Natural killer cell treated with Interleukin-12 subunit alpha and Interleukin-12 subunit beta and Interleukin-15 and Interleukin-18, amount 100 ng/mL, for 72 hours (primary cell): ENCODE data around the gene ZSWIM4. TPM values are rescaled to one million over a fixed set of nuclear protein-coding genes. Genes with fewer than 3 reads are reported as not detected.
A peak's percentile ranks its signal among the peaks of the same experiment; 100 is the strongest.

ENCODE experiments used
- ATAC-seq, 2 donors: fragments of 150-1000 bp; cut with Tn5 transposase in 1 of 2; sonication (Bioruptor Pico), chemical (Tn5 transposase) in 1 of 2; 2 replicates each; pipeline ENCODE4 v1.10.0; 2021
- DNase-seq: peaks from one replicate; pipeline ENCODE4 v3.0.0; 2022; ENCODE audit warnings: low spot score
- H3K27ac Mint-ChIP-seq, 2 donors: 1 replicate in 1 of 2; 2 replicates in 1 of 2; pipeline ENCODE4 v1.8.0; 2022; ENCODE audit warnings: mixed read lengths in 2 of 2, mild to moderate bottlenecking in 1 of 2, moderate library complexity in 1 of 2
- H3K27me3 Mint-ChIP-seq, 2 donors: 1 replicate in 1 of 2; 2 replicates in 1 of 2; pipeline ENCODE4 v1.8.0; 2022; ENCODE audit warnings: mixed read lengths in 2 of 2
- H3K36me3 Mint-ChIP-seq: one replicate; pipeline ENCODE4 v1.8.0; 2022; ENCODE audit warnings: mixed read lengths
- H3K4me1 Mint-ChIP-seq, 2 donors: 1 replicate in 1 of 2; 2 replicates in 1 of 2; pipeline ENCODE4 v1.8.0; 2022; ENCODE audit warnings: low read depth in 2 of 2, mixed read lengths in 2 of 2, mild to moderate bottlenecking in 1 of 2
- H3K4me3 Mint-ChIP-seq: one replicate; pipeline ENCODE4 v1.8.0; 2022; ENCODE audit warnings: mixed read lengths
- H3K9me3 Mint-ChIP-seq: 2 replicates; pipeline ENCODE4 v1.8.0; 2022; ENCODE audit warnings: mixed read lengths
- total RNA-seq, 2 donors: library from RNA; stranded (reverse); gene quantifications; one replicate each; pipeline ENCODE4 v1.2.3, GENCODE V29; 2022

ZSWIM4 gene
- total RNA-seq, 2 donors from 2014 or later: 8.3 to 9.7 TPM

- Mint-ChIP-seq H3K4me3 (no peak overlapping the region), H3K27me3 (no peaks in the 10 kb centered on the region), H3K27ac (no peak overlapping the region), H3K4me1 (no peaks in the 10 kb centered on the region), H3K36me3 (no peaks in the 10 kb centered on the region), H3K9me3 (no peaks in the 10 kb centered on the region)
- no peak for ATAC-seq
- DNase-seq: no peak
Measured at GRCh38 chr19:13807421-13808021, 12.3 kb downstream of the ZSWIM4 start.

GRCh38 chr19:13808856-13809255 lies 13.6 kb downstream of the ZSWIM4 start:
- Mint-ChIP-seq H3K4me3 (no peak overlapping the region), H3K4me1 (peaks cover 0 to 5% of the 10 kb centered on the region in 2 donors), H3K36me3 (peaks cover 6% of the 10 kb centered on the region), H3K27ac (no peak overlapping the region), H3K9me3 (no peaks in the 10 kb centered on the region), H3K27me3 (no peaks in the 10 kb centered on the region)
- ATAC-seq: no peak
- DNase-seq: no peak

- H3K4me1 Mint-ChIP-seq: peaks cover 0 to 5% of the 10 kb centered on the region in 2 donors
- DNase-seq (no peak), ATAC-seq (no peak)
- H3K27ac Mint-ChIP-seq: no peak overlapping the region
- H3K36me3 Mint-ChIP-seq: peaks cover 6% of the 10 kb centered on the region
- H3K4me3 Mint-ChIP-seq: no peak overlapping the region
- H3K9me3 Mint-ChIP-seq: no peaks in the 10 kb centered on the region
- no peaks in the 10 kb centered on the region for H3K27me3 Mint-ChIP-seq
Measured at GRCh38 chr19:13812544-13812943, 17.3 kb downstream of the ZSWIM4 start.

- peaks cover 6% of the 10 kb centered on the region for H3K36me3 Mint-ChIP-seq
- ATAC-seq: no peak
- no peak overlapping the region for H3K27ac Mint-ChIP-seq
- no peak overlapping the region for H3K4me3 Mint-ChIP-seq
- no peak for DNase-seq
- H3K9me3 Mint-ChIP-seq: no peaks in the 10 kb centered on the region
- H3K27me3 Mint-ChIP-seq: no peaks in the 10 kb centered on the region
- peaks cover 0 to 5% of the 10 kb centered on the region in 2 donors for H3K4me1 Mint-ChIP-seq
Measured at GRCh38 chr19:13813147-13813546, 17.9 kb downstream of the ZSWIM4 start.

GRCh38 chr19:13814550-13814949 lies 19.3 kb downstream of the ZSWIM4 start:
- Mint-ChIP-seq H3K27ac (no peak overlapping the region), H3K4me3 (no peak overlapping the region), H3K9me3 (no peaks in the 10 kb centered on the region), H3K4me1 (peaks cover 4 to 8% of the 10 kb centered on the region in 2 donors), H3K36me3 (peaks cover 6% of the 10 kb centered on the region), H3K27me3 (no peaks in the 10 kb centered on the region)
- DNase-seq: no peak
- no peak for ATAC-seq

GRCh38 chr19:13817018-13817614 lies 21.9 kb downstream of the ZSWIM4 start:
- H3K4me3 Mint-ChIP-seq: no peak overlapping the region

GRCh38 chr19:13817615-13818371 lies 22.6 kb downstream of the ZSWIM4 start:
- DNase-seq: no peak
- Mint-ChIP-seq H3K9me3 (no peaks in the 10 kb centered on the region), H3K4me1 (peaks cover 4 to 8% of the 10 kb centered on the region in 2 donors), H3K27me3 (no peaks in the 10 kb centered on the region), H3K27ac (no peak overlapping the region), H3K4me3 (no peak overlapping the region), H3K36me3 (peaks cover 6% of the 10 kb centered on the region)
- ATAC-seq: peak; percentile 28 to 75

More at GRCh38 chr19:13817018-13817614, 21.9 kb downstream of the ZSWIM4 start:
- peaks cover 4 to 8% of the 10 kb centered on the region in 2 donors for H3K4me1 Mint-ChIP-seq
- peaks cover 6% of the 10 kb centered on the region for H3K36me3 Mint-ChIP-seq
- H3K27me3 Mint-ChIP-seq: no peaks in the 10 kb centered on the region
- no peaks in the 10 kb centered on the region for H3K9me3 Mint-ChIP-seq
- DNase-seq (no peak), ATAC-seq (peak; percentile 32 to 65)
- no peak overlapping the region for H3K27ac Mint-ChIP-seq

GRCh38 chr19:13819238-13819637 lies 24.0 kb downstream of the ZSWIM4 start:
- Mint-ChIP-seq H3K4me1 (peaks cover 3 to 4% of the 10 kb centered on the region in 2 donors), H3K27ac (no peak overlapping the region)

GRCh38 chr19:13821292-13821691 lies 26.0 kb downstream of the ZSWIM4 start:
- H3K27me3 Mint-ChIP-seq: no peaks in the 10 kb centered on the region
- DNase-seq: no peak
- no peak overlapping the region for H3K4me3 Mint-ChIP-seq
- no peaks in the 10 kb centered on the region for H3K36me3 Mint-ChIP-seq
- H3K9me3 Mint-ChIP-seq: no peaks in the 10 kb centered on the region
- no peak overlapping the region for H3K27ac Mint-ChIP-seq
- H3K4me1 Mint-ChIP-seq: peaks cover 4 to 7% of the 10 kb centered on the region in 2 donors
- ATAC-seq: no peak

More at GRCh38 chr19:13819238-13819637, 24.0 kb downstream of the ZSWIM4 start:
- no peaks in the 10 kb centered on the region for H3K9me3 Mint-ChIP-seq
- ATAC-seq: no peak
- no peak overlapping the region for H3K4me3 Mint-ChIP-seq
- DNase-seq: no peak
- no peaks in the 10 kb centered on the region for H3K36me3 Mint-ChIP-seq
- H3K27me3 Mint-ChIP-seq: no peaks in the 10 kb centered on the region

GRCh38 chr19:13823256-13823655 lies 28.0 kb downstream of the ZSWIM4 start:
- Mint-ChIP-seq H3K27me3 (no peaks in the 10 kb centered on the region), H3K9me3 (no peaks in the 10 kb centered on the region), H3K27ac (no peak overlapping the region), H3K4me1 (peaks cover 3 to 7% of the 10 kb centered on the region in 2 donors), H3K36me3 (no peaks in the 10 kb centered on the region), H3K4me3 (no peak overlapping the region)
- ATAC-seq (no peak), DNase-seq (no peak)

- no peak overlapping the region for H3K4me3 Mint-ChIP-seq
- ATAC-seq: no peak
Measured at GRCh38 chr19:13823901-13824300, 28.7 kb downstream of the ZSWIM4 start.

GRCh38 chr19:13824703-13825102 lies 29.5 kb downstream of the ZSWIM4 start:
- Mint-ChIP-seq H3K9me3 (no peaks in the 10 kb centered on the region), H3K27me3 (no peaks in the 10 kb centered on the region), H3K4me3 (no peak overlapping the region), H3K27ac (no peak overlapping the region), H3K36me3 (no peaks in the 10 kb centered on the region), H3K4me1 (peaks cover 0 to 4% of the 10 kb centered on the region in 2 donors)
- ATAC-seq (no peak), DNase-seq (no peak)

More at GRCh38 chr19:13823901-13824300, 28.7 kb downstream of the ZSWIM4 start:
- no peak for DNase-seq
- Mint-ChIP-seq H3K4me1 (peaks cover 0 to 4% of the 10 kb centered on the region in 2 donors), H3K9me3 (no peaks in the 10 kb centered on the region), H3K27ac (no peak overlapping the region), H3K36me3 (no peaks in the 10 kb centered on the region), H3K27me3 (no peaks in the 10 kb centered on the region)

- H3K4me3 Mint-ChIP-seq: no peak overlapping the region
- H3K27me3 Mint-ChIP-seq: no peaks in the 10 kb centered on the region
- peak; percentile 27 to 62 for ATAC-seq
Measured at GRCh38 chr19:13825489-13826441, 30.5 kb downstream of the ZSWIM4 start.

More at GRCh38 chr19:13825489-13826441, 30.5 kb downstream of the ZSWIM4 start:
- no peaks in the 10 kb centered on the region for H3K9me3 Mint-ChIP-seq
- H3K27ac Mint-ChIP-seq: no peak overlapping the region
- peaks cover 0 to 4% of the 10 kb centered on the region in 2 donors for H3K4me1 Mint-ChIP-seq
- no peaks in the 10 kb centered on the region for H3K36me3 Mint-ChIP-seq
- no peak for DNase-seq
